Measurements from ENCODE around the gene SDK2. TPM values are rescaled to one million over a fixed set of nuclear protein-coding genes. Genes with fewer than 3 reads are reported as not detected.

SDK2 gene
- polyA plus RNA-seq, 1 of the 3 experiments (the other 2 are of a cell fraction) = 0.02 TPM

DNA sequence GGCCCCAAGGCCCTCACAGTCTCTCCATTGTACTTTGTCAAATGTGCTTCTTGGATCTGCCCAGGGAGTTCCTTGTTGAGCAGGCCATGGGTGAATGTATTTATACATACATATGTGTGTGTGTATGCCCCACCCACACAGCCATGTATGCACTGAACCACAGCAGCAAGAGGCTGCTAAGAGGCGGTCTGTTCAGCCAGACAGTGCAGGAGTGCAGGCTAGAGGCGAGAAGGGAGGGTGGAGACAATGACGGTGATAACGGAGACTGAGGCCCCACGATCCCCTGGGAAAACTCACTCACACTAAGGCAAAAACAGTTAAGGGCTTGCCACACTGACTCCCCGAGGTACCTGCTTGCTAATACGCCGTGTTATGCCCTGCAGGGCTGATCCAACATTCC lies 181.4 kb downstream of the SDK2 start:
- Histone ChIP-seq H3K27ac (ENCODE audit: low read depth in 2 of 2, low read length in 1 of 2) (no peak overlapping the region), H3K9ac (no peak overlapping the region), H3K4me3 (ENCODE audit: low read depth in 2 of 2, low read length in 1 of 2) (no peak overlapping the region), H3K4me2 (no peak overlapping the region), H3K79me2 (ENCODE audit: insufficient read depth) (no peaks in the 10 kb centered on the region), H3K9me3 (no peaks in the 10 kb centered on the region), H3K36me3 (replicated peaks in 1 of 2; ENCODE audit: control insufficient read depth in 1 of 2, insufficient read depth in 2 of 2, low read length in 1 of 2) (no peaks in the 10 kb centered on the region), H3K9me2 (no peaks in the 10 kb centered on the region), H3F3A (replicated peaks; ENCODE audit: insufficient read depth) (no peaks in the 10 kb centered on the region), H3K27me3 (ENCODE audit: insufficient read depth) (no peaks in the 10 kb centered on the region), H2AFZ (ENCODE audit: low read depth) (no peak overlapping the region), H4K20me1 (ENCODE audit: insufficient read depth) (no peaks in the 10 kb centered on the region), H3K4me1 (ENCODE audit: control insufficient read depth in 1 of 2, insufficient read depth in 2 of 2, low read depth in 1 of 2, low read length in 1 of 2) (peaks cover 0 to 10% of the 10 kb centered on the region in 2 experiments; a peak in 1 of 4 replicates)
- DNase-seq = no peak
- TF ChIP-seq TAF1 (IDR thresholded peaks at IDR 0.05; ENCODE audit: borderline replicate concordance, low read depth, low read length) = no peak
- no peak for TF ChIP-seq RAD21 (IDR thresholded peaks at IDR 0.05; ENCODE audit: low read length)
- TF ChIP-seq, protein P1, sequence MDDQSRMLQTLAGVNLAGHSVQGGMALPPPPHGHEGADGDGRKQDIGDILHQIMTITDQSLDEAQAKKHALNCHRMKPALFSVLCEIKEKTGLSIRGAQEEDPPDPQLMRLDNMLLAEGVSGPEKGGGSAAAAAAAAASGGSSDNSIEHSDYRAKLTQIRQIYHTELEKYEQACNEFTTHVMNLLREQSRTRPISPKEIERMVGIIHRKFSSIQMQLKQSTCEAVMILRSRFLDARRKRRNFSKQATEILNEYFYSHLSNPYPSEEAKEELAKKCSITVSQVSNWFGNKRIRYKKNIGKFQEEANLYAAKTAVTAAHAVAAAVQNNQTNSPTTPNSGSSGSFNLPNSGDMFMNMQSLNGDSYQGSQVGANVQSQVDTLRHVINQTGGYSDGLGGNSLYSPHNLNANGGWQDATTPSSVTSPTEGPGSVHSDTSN (IDR thresholded peaks at IDR 0.05) = no peak
- TF ChIP-seq CHD2 (IDR thresholded peaks at IDR 0.05; ENCODE audit: low read length, partially characterized antibody) = no peak
- TF ChIP-seq CTCF (IDR thresholded peaks at IDR 0.05) = no peak
- no peak for TF ChIP-seq RXRA (IDR thresholded peaks at IDR 0.05; ENCODE audit: borderline replicate concordance, low read depth)
- no peak for TF ChIP-seq USF1 (IDR thresholded peaks at IDR 0.05; ENCODE audit: borderline replicate concordance, low read depth)
- TF ChIP-seq RCOR1 (IDR thresholded peaks at IDR 0.05; ENCODE audit: low read length) = no peak
- TF ChIP-seq TCF12 (IDR thresholded peaks at IDR 0.05) = no peak
- TF ChIP-seq, protein P2, sequence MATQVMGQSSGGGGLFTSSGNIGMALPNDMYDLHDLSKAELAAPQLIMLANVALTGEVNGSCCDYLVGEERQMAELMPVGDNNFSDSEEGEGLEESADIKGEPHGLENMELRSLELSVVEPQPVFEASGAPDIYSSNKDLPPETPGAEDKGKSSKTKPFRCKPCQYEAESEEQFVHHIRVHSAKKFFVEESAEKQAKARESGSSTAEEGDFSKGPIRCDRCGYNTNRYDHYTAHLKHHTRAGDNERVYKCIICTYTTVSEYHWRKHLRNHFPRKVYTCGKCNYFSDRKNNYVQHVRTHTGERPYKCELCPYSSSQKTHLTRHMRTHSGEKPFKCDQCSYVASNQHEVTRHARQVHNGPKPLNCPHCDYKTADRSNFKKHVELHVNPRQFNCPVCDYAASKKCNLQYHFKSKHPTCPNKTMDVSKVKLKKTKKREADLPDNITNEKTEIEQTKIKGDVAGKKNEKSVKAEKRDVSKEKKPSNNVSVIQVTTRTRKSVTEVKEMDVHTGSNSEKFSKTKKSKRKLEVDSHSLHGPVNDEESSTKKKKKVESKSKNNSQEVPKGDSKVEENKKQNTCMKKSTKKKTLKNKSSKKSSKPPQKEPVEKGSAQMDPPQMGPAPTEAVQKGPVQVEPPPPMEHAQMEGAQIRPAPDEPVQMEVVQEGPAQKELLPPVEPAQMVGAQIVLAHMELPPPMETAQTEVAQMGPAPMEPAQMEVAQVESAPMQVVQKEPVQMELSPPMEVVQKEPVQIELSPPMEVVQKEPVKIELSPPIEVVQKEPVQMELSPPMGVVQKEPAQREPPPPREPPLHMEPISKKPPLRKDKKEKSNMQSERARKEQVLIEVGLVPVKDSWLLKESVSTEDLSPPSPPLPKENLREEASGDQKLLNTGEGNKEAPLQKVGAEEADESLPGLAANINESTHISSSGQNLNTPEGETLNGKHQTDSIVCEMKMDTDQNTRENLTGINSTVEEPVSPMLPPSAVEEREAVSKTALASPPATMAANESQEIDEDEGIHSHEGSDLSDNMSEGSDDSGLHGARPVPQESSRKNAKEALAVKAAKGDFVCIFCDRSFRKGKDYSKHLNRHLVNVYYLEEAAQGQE (IDR thresholded peaks at IDR 0.05; ENCODE audit: low read depth, low read length) = no peak
- no peak for TF ChIP-seq FOXJ3 (CRISPR knock-in tag; IDR thresholded peaks at IDR 0.05)
- TF ChIP-seq USF2 (IDR thresholded peaks at IDR 0.05; ENCODE audit: borderline replicate concordance, low read depth, low read length) = no peak
- no peak for TF ChIP-seq MEF2A (IDR thresholded peaks at IDR 0.05; ENCODE audit: borderline replicate concordance, low read depth)
- TF ChIP-seq, protein P3, sequence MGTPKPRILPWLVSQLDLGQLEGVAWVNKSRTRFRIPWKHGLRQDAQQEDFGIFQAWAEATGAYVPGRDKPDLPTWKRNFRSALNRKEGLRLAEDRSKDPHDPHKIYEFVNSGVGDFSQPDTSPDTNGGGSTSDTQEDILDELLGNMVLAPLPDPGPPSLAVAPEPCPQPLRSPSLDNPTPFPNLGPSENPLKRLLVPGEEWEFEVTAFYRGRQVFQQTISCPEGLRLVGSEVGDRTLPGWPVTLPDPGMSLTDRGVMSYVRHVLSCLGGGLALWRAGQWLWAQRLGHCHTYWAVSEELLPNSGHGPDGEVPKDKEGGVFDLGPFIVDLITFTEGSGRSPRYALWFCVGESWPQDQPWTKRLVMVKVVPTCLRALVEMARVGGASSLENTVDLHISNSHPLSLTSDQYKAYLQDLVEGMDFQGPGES (IDR thresholded peaks at IDR 0.05; ENCODE audit: low read depth, low read length) = no peak
- WGBS (ENCODE audit: low lambda C conversion rate) = 45% methylated on average over 8 of the region's 8 CpGs
- ChIA-PET POLR2A (no interaction called here), CTCF (no interaction called here)
